ENCODE data around the gene BRD9. TPM values are rescaled to one million over a fixed set of nuclear protein-coding genes. Genes with fewer than 3 reads are reported as not detected.
"Not testable (repeated sequence)": the region's sequence is repeated elsewhere in the genome, so short reads cannot be mapped to it uniquely, and the experiment has no call there.

Gene BRD9
- total and polyA plus RNA-seq, 2 donors (not counting 3 experiments of a cell fraction or from before 2014, with no cell fraction given) = 17.6 to 67.6 TPM

DNA sequence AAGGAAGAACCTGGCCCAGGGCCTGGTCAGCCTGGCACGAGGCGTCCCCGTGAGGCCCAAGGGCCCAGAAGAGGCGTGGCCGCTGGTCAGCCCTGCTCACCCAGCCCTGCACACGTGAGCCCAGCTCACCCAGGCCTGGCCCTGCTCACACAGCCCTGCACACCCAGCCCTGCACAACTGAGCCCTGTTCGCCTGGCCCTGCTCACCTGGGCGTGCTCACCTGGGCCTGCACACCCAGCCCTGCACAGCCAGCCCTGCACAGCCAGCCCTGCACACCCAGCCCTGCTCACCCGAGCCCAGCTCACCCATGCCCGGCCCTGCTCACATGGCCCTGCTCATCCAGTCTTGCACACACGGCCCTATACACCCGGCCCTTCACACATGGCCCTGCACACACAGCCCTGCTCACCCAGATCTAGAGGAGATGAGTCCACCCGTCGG, 43.9 kb downstream of the BRD9 start:
- Histone ChIP-seq H3K4me1 (ENCODE audit: control insufficient read depth, extremely low read depth, insufficient read depth, low read length) (no peaks in the 10 kb centered on the region), H3K9me3 (replicated peaks; ENCODE audit: control insufficient read depth, insufficient read depth, low read length) (no peaks in the 10 kb centered on the region), H3K27me3 (ENCODE audit: control insufficient read depth in 2 of 2, insufficient read depth in 2 of 2, low read length in 2 of 2) (no peaks in the 10 kb centered on the region), H3K36me3 (ENCODE audit: control insufficient read depth in 2 of 2, extremely low read depth in 1 of 2, insufficient read depth in 2 of 2, low read length in 2 of 2) (no peaks in the 10 kb centered on the region), H3K4me3 (replicated peaks in 1 of 3; ENCODE audit: insufficient read depth in 1 of 3, low read depth in 1 of 3, low read length in 3 of 3) (no peak overlapping the region), H2AFZ (ENCODE audit: low read depth, low read length) (no peak overlapping the region), H3K79me2 (ENCODE audit: control insufficient read depth, insufficient read depth, low read length) (no peaks in the 10 kb centered on the region), H4K20me1 (replicated peaks; ENCODE audit: control insufficient read depth, extremely low read depth, insufficient read depth, low read length) (no peaks in the 10 kb centered on the region), H3K4me2 (ENCODE audit: insufficient read depth, low read length) (no peak overlapping the region), H3K9ac (replicated peaks; ENCODE audit: extremely low read depth, insufficient read depth, low read length) (no peak overlapping the region), H3K9me1 (replicated peaks; ENCODE audit: control insufficient read depth, extremely low read depth, insufficient read depth, low read length) (no peaks in the 10 kb centered on the region), H3K27ac (ENCODE audit: insufficient read depth, low read depth, low read length) (no peak overlapping the region)
- CTCF ChIA-PET = no interaction called here
- intact Hi-C loops (cut with micrococcal nuclease) = no loop called here
- DNase-seq (ENCODE audit: low read depth, low spot score) (no peak), FAIRE-seq (no peak)
- no peak for TF ChIP-seq MYC (IDR thresholded peaks at IDR 0.05; ENCODE audit: low read depth, low read length)
- TF ChIP-seq JUN (IDR thresholded peaks at IDR 0.05; ENCODE audit: borderline replicate concordance, insufficient read depth, insufficient read length, low read depth) = no peak
- no peak for TF ChIP-seq GATA2 (IDR thresholded peaks at IDR 0.05; ENCODE audit: insufficient read depth, insufficient read length, low read depth, low read length)
- TF ChIP-seq, protein P1, sequence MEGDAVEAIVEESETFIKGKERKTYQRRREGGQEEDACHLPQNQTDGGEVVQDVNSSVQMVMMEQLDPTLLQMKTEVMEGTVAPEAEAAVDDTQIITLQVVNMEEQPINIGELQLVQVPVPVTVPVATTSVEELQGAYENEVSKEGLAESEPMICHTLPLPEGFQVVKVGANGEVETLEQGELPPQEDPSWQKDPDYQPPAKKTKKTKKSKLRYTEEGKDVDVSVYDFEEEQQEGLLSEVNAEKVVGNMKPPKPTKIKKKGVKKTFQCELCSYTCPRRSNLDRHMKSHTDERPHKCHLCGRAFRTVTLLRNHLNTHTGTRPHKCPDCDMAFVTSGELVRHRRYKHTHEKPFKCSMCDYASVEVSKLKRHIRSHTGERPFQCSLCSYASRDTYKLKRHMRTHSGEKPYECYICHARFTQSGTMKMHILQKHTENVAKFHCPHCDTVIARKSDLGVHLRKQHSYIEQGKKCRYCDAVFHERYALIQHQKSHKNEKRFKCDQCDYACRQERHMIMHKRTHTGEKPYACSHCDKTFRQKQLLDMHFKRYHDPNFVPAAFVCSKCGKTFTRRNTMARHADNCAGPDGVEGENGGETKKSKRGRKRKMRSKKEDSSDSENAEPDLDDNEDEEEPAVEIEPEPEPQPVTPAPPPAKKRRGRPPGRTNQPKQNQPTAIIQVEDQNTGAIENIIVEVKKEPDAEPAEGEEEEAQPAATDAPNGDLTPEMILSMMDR (IDR thresholded peaks at IDR 0.05; ENCODE audit: extremely low read depth in 1 of 2, insufficient read depth in 1 of 2, low read depth in 1 of 2, low read length in 2 of 2) = no peak
- BruUV-seq (replicated peaks) = no TSS peak
- dilution Hi-C loops (cut with MboI; ENCODE audit: extremely low pct_ligation_motif_present, low sequenced_read_pairs) = no loop called here
- POLR2A ChIA-PET = no interaction called here

DNA sequence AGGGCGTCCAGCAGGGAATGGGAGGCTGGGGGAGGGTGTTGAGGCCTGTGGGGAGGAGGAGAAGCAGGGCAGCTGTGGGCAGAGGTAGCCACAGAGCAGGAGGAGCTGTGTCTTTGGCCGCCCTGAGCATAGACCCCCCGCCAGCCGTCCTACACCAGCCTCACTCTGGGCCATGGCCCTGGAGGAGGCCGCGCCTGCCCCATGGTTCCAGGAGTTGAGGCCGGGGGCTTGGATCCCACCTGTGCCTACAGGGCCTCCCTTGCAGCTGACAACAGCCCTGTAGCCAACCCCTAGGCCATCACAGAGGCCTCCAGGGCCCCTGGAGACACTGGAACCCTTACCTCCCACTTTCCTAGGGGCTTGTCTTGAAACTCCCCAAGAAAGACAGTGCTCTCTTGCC, 44.9 kb downstream of the BRD9 start:
- DNase-seq (ENCODE audit: low read depth, low spot score); H3K36me3 ChIP-seq (ENCODE audit: control insufficient read depth in 2 of 2, extremely low read depth in 1 of 2, insufficient read depth in 2 of 2, low read length in 2 of 2); H3K27ac ChIP-seq (ENCODE audit: insufficient read depth, low read depth, low read length); intact Hi-C loops (cut with micrococcal nuclease); H3K4me2 ChIP-seq (ENCODE audit: insufficient read depth, low read length); H3K79me2 ChIP-seq (ENCODE audit: control insufficient read depth, insufficient read depth, low read length); dilution Hi-C loops (cut with MboI; ENCODE audit: extremely low pct_ligation_motif_present, low sequenced_read_pairs); FAIRE-seq; H3K9me1 ChIP-seq (replicated peaks; ENCODE audit: control insufficient read depth, extremely low read depth, insufficient read depth, low read length); POLR2A ChIA-PET; H3K9ac ChIP-seq (replicated peaks; ENCODE audit: extremely low read depth, insufficient read depth, low read length); H3K4me1 ChIP-seq (ENCODE audit: control insufficient read depth, extremely low read depth, insufficient read depth, low read length); H3K27me3 ChIP-seq (ENCODE audit: control insufficient read depth in 2 of 2, insufficient read depth in 2 of 2, low read length in 2 of 2); H3K9me3 ChIP-seq (replicated peaks; ENCODE audit: control insufficient read depth, insufficient read depth, low read length); H2AFZ ChIP-seq (ENCODE audit: low read depth, low read length); H3K4me3 ChIP-seq (replicated peaks in 1 of 3; ENCODE audit: insufficient read depth in 1 of 3, low read depth in 1 of 3, low read length in 3 of 3); H4K20me1 ChIP-seq (replicated peaks; ENCODE audit: control insufficient read depth, extremely low read depth, insufficient read depth, low read length); CTCF ChIA-PET; BruUV-seq (replicated peaks): not testable (repeated sequence)

DNA sequence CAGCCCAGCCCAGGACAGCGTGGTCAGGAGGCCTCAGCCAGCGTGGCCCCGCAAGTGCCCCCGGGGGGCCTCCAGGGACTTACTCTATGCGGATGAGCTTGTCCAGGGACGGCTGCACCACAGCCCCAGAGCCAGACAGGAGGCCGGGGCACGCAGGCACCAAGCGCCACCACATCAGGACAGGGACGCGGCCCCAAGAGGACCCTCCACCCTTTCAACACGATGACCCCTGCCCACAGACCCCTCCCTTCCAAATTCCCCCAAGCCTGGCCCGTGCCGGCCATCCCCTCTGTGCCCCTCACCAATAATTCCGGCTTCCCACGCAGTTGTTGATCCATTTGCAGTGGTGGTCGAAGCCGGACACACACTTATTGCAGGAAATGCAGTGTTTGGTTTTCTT, 45.4 kb downstream of the BRD9 start:
- intact Hi-C loops (cut with micrococcal nuclease); DNase-seq (ENCODE audit: low read depth, low spot score); H3K27me3 ChIP-seq (ENCODE audit: control insufficient read depth in 2 of 2, insufficient read depth in 2 of 2, low read length in 2 of 2); FAIRE-seq; H3K9me3 ChIP-seq (replicated peaks; ENCODE audit: control insufficient read depth, insufficient read depth, low read length); CTCF ChIA-PET; H2AFZ ChIP-seq (ENCODE audit: low read depth, low read length); H3K79me2 ChIP-seq (ENCODE audit: control insufficient read depth, insufficient read depth, low read length); H3K4me2 ChIP-seq (ENCODE audit: insufficient read depth, low read length); H3K36me3 ChIP-seq (ENCODE audit: control insufficient read depth in 2 of 2, extremely low read depth in 1 of 2, insufficient read depth in 2 of 2, low read length in 2 of 2); H4K20me1 ChIP-seq (replicated peaks; ENCODE audit: control insufficient read depth, extremely low read depth, insufficient read depth, low read length); H3K4me1 ChIP-seq (ENCODE audit: control insufficient read depth, extremely low read depth, insufficient read depth, low read length); H3K9me1 ChIP-seq (replicated peaks; ENCODE audit: control insufficient read depth, extremely low read depth, insufficient read depth, low read length); H3K9ac ChIP-seq (replicated peaks; ENCODE audit: extremely low read depth, insufficient read depth, low read length); H3K27ac ChIP-seq (ENCODE audit: insufficient read depth, low read depth, low read length); H3K4me3 ChIP-seq (replicated peaks in 1 of 3; ENCODE audit: insufficient read depth in 1 of 3, low read depth in 1 of 3, low read length in 3 of 3); BruUV-seq (replicated peaks); POLR2A ChIA-PET; dilution Hi-C loops (cut with MboI; ENCODE audit: extremely low pct_ligation_motif_present, low sequenced_read_pairs): not testable (repeated sequence)

All from endothelial cell of umbilical vein (primary cell).